NK-92 (cell line): Measurements from ENCODE around the gene HLA-DQA2.
"Not testable (repeated sequence)": the region's sequence is repeated elsewhere in the genome, so short reads cannot be mapped to it uniquely, and the experiment has no call there.

ENCODE experiments used
- DNase-seq: peaks from one replicate; lab custom pipeline; 2025; ENCODE audit not compliant: unreplicated experiment; lab: John Stamatoyannopoulos, UW

HLA-DQA2 gene

DNA sequence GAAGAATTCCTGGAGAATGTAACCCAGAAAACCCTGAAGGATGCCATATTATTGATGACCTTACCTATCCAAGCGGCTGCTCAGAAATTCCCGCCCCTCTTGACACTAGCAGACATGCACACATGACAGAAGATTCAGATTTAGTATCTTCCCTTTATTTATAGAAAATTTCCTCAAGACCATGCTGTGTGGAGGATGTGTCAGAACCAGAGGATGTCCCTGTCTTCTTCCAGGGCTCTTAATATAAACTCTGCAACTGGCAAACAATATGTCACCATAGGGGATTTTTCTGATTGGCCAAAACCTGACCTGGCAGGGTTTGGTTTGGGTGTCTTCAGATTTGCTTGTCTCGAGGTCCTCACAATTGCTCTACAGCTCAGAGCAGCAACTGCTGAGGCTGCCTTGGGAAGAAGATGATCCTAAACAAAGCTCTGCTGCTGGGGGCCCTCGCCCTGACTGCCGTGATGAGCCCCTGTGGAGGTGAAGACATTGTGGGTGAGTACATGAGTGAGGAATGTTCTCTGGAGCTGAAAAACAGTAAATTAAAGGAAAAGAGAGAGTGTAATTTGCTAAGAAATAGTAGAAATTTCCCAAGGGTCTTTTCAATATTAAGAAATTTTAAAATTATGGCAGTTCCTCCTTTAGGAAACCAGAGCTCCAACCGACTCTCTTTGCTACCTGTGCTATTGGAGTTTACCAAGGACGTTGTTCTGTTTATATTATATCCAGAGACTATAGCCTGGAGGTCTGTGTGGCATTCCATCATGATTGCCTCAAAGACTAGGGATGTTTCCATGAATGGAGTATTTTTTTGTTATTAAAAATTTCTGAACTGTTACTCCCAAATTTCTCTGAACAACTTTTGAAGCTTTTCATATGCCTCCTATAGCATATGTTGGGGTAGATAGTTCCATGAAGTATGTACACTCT, at the start of gene HLA-DQA2:
Gene HLA-DQA2 (plus strand): TSS at position 361 of the 930 bp plus-strand sequence. CDS start 53 bp downstream, at position 414.
- no peak for DNase-seq

DNA sequence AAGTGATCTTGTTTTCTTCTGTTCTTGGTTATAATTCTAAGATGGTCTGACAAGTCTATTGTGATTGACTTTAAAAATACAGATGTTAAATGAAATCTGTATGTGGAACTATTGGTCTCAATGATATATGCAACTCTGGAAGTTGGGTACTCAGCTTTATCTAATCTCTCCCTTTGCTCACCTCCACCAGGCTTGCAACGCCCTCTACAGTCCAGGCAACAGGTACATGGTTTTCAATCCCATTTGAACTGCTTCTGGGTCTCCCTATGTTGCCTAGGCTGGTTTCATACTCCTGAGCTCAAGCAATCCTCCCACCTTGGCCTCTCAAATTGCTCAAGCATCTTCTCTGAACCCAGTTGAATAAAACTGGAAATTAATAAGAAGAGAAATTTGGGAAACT, 49.2 kb upstream of the HLA-DQA2 start:
- no peak for DNase-seq

DNA sequence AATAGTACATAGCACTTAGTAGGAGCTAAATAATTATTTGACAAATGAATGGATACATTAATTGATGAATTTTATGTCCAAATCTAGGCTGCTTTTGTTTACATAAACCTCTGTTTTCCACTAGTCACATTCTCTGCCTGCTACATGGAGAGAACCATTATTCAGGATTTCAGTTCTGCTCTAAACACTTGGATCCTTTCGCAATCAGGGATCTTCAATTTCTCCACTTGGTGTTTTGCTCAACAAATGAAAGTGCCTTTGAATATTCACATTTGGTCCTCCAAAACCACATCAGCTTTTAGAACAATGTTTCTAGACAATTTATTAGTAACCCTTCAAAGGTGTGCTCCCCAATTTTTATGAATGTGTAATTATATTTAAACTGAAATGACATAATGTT, 44.2 kb upstream of the HLA-DQA2 start:
- no peak for DNase-seq

DNA sequence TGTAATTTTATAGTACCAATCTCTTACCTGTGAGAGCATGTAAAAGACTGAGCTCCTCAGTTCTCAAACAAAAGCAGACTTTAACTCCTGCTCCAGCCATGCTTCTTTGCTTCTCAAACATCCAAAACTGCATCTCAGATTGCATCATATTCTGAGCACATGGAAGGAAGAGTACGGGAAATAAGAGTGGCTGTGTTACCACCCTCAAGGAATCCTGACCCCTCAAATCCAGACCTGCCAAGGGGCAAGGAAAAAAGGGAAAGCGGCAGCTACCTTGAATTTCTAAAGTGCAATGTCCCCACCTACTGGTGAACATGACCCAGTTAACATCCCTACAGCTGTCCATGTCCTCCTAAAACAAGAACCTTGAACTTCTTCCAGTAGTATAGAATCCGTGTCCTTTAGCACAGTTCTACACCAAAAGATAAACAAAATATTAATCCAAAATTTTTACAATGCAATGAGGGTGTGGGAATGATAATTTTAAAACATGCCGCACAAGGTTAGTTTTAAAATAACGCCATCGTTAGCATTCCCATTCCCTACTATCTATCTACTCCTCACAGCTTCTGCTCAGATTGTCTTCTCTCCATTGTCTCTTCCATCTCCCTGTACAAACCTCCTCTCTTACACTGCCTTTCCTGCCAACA, 40.7 kb upstream of the HLA-DQA2 start:
- DNase-seq, result no peak

DNA sequence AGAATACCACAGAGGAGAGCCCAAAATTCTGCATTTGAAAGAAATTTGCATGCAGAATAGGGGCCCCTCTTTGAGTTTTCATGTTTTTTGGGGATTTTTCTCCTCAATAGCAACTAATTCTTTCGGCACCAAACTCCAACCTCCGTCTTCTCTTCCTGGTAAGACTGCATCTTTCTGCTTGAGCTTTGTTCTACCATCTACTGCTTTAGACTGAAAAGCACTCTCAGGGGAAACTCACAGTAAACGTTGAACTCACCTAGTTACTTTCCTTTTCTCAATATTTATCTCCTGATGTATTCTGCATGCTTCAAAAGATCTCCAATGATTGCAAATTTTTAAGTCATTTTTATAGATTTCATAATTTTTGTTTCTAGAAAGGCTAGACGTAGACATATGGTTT, 37.8 kb upstream of the HLA-DQA2 start:
- no peak for DNase-seq

DNA sequence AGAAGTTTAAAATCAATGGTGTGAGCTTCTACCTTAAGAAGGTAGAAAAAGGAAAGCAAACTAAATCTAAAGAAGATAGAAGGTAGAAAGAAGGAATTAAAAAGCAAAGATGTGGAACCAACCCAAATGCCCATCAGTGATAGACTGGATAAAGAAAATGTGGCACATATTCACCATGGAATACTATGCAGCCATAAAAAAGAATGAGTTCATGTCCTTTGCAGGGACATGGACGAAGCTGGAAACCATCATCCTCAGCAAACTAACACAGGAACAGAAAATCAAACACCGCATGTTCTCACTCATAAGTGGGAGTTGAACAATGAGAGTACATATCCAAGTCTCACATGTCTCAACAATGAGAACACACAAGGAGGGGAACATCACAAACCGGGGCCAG, 36.0 kb upstream of the HLA-DQA2 start:
- DNase-seq, result not testable (repeated sequence)

DNA sequence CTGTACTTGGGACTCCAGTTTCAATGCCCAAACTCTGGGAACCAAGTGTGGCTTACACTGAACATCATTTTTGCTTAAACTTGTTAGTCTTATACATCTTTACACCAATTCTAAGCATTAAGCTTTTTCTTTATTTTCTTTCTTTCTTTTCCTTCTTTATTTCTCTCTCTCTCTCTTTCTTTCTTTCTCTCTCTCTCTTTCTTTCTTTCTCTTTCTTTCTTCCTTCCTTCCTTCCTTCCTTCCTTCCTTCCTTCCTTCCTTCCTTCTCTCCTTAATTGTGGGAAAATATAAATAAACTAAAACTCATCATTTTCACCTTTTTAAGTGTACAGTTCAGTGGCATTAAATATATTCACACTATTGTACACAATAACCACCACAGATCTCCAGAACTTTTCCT, 31.6 kb upstream of the HLA-DQA2 start:
- DNase-seq, result no peak

DNA sequence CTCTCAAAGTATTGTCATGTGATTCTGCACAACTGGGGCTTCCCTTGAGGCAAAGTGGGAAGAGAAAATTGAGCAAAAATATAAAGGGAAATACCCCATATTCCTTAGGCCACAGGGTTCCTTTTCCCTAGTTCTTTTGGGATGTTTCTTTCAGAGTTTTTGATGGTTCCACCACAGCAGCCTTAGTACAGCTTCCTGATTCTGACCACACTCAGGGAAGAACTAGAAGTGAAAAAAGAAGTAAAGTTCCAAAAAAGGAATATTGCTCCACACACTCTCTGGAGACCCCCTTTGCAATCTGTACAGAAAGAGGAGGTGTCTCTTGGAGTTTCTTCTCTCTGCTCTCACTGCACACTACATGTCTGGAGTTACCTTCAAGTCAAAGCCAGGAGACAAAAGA, 27.9 kb upstream of the HLA-DQA2 start:
- DNase-seq, result no peak

DNA sequence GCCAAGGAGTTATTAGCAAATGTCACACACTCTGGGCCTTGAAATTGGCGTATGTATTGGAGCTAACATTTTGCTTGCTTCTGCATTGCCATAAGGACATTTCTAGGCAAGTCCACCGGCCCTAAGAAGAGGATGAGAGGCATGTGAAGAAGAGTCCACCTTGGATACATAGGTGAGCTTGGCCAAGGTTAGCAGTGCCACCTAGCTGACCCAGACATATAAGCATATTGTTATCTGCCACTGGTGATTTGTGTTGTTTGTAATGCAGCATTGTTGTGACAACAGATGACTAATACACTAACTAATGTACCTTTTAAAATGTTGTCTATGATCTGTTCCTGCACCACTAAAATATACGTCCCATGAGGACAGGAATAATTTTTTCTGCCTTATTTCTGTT, 24.8 kb upstream of the HLA-DQA2 start:
- DNase-seq, result no peak

DNA sequence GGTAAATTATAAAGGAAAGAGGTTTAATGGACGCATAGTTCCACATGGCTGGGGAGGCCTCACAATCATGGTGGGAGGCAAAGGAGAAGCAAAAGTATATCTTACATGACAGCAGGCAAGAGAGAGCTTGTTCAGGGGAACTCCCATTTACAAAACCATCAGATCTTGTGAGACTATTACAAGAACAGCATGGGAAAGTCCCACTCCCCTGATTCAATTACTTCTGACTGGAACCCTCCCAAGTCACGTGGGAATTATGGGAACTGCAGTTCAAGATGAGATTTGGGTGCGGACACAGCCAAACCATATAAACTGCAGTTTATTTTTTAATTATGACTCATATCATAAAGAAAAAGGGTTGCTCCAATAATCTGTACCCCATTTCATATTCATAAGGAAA, 22.3 kb upstream of the HLA-DQA2 start:
- no peak for DNase-seq

DNA sequence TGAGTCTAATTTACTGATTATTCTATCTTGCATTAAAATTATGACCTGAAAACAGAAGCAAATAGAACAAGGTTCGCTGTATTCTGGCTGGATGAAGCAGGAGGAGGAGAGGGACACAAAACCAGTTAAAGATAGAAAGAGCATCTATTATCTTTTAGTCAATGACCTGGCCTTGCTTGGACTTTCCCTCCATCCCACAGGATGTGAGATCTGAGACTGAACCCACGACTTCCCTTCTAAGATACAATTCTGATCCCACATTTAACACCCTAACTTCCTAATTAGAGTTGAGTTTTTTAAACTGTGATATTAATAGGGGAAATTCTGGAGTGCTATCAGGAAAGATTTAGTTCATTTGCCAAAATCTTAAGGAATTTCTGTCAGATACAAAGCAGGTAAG, 3.1 kb upstream of the HLA-DQA2 start:
- no peak for DNase-seq

DNA sequence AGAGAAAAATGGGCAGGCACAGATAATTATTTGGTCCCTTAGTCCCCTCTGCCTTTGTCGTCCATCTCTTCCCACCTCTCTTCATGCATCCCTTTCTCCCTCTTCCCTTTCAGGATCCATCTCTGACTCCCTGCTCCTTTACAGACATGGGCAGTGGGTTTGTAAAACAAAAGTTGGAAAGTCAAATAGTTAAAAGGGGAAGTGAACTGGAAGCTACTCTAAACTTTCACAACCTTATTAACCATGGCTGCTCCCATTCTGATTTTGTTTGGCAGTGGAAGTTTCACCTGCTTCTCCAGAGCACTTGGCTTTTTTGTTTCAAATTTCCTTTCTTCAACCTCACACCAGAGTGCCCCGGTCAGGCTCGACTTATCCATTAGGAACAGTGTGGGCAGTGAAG, 1.2 kb downstream of the HLA-DQA2 start:
- DNase-seq, result no peak

DNA sequence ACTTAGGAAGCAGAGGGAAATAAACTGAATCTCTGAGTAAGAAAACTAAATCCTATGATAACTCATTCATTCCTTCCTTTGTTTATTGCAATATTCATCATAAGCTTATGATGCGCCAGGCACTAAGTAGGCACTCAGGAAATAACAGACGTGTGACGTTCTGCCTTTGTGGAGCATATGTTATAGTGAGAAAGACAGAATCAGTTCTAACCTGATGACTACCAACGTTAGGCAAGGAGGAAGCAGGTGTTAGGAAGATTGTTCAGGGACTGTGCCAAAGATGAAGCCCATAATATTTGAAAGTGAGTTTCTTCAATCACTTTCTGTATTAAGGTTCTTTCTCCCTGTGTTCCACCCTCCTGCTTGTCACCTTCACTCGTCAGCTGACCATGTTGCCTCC, 3.6 kb downstream of the HLA-DQA2 start:
- no peak for DNase-seq

DNA sequence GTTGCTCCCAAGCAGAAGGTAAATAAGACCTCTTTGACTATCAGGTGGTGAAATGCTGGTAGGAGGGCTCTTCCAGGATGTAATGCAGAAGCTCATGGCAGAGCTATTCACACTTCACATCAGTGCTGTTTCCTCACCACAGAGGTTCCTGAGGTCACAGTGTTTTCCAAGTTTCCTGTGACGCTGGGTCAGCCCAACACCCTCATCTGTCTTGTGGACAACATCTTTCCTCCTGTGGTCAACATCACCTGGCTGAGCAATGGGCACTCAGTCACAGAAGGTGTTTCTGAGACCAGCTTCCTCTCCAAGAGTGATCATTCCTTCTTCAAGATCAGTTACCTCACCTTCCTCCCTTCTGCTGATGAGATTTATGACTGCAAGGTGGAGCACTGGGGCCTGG, 4.5 kb downstream of the HLA-DQA2 start:
- not testable (repeated sequence) for DNase-seq

DNA sequence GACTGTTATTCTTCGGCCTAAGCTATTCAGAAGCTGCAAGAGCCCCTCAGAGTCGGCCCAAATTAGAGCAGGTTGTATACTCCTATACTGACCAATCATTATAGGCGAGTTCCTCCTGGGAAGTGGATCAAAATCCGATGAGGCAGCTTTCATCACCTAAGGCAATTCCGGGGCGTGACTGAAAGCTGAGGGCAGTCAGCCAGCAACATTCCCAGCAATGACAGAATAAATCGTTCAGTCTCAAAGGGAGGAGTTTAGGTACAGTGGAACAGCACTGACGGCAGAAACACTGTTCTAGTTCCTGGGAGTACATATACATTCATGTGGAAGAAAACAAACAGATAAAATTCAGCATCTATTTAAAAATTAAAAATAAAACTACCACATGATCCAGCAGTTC, 11.4 kb downstream of the HLA-DQA2 start:
- no peak for DNase-seq

DNA sequence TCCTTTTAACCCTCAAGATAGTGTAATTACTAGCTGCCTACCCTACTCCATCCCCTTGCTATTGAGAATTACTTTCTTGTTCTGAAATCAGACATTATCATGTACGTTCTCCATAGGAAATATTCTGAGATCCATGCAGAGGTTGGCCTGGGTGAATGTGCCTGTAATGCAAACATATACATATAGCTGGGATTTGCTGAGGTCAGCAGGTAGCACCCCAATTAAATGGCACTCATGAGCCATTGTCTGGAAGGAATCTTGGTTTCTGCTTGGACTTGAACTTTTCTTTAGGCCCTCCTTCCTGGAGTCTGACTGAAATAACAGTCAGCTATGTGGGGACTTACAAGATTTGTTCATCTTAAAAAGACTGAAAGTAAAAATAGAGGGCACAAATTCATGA, 18.5 kb downstream of the HLA-DQA2 start:
- DNase-seq, result no peak

DNA sequence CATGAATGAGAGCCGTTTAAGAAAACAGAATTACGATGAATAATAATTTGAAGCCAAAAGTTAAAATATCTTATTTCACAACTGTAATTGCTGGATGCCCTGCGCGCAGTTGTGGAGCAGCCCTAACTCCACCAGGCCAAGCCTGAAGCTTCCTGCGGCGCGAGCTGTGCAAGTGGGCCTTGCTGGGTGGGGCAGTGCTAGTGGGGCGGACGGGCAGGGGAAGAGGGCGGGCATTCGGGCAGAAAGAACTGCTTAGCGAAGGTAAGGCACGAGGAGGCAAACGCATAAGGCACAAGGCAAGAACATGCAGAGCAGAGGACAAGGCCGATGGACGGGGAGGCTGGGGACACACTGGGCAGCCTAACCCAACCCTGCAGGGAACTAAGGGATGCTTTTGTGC, 19.9 kb downstream of the HLA-DQA2 start:
- no peak for DNase-seq

DNA sequence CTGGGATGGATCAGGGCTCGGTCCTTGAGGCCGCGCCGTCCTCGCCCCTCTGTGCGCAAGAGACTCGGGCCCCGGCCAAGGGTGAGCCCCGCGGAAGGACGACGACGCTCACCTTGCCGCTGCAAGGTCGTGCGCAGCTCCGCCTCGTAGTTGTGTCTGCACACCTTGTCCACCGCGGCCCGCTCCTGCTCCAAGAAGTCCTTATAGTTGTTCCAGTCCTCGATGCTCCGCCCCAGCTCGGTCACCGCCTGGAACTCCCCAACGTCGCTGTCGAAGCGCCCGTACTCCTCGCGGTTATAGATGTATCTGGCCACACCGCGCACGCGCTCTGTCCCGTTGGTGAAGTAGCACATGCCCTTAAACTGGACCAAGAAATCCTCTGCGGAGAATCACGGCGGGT, 20.4 kb downstream of the HLA-DQA2 start:
- DNase-seq, result no peak

DNA sequence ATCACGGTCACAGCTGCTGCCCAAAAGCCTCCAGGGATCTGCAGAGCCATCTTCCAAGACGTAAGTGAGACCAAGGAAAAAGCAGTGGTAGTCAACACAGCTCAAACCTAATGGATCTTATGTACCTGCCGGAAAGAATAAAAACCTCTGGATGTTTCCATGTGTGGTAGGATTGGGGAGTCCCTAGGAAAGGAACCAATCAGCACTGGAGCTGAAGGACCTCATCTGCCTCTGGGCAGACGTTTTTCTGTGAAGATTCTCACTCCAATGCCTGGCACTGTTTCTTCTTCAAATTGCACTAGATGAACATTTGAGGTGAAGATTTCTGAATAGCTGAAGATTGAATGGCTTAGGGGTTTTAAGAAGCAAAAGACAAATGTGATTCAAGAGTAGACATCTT, 22.2 kb downstream of the HLA-DQA2 start, which contains the start of gene HLA-DQB2:
Gene HLA-DQB2 (minus strand): TSS at position 112 of the 400 bp plus-strand sequence. CDS start 62 bp downstream, at position 50.
- DNase-seq, result no peak

DNA sequence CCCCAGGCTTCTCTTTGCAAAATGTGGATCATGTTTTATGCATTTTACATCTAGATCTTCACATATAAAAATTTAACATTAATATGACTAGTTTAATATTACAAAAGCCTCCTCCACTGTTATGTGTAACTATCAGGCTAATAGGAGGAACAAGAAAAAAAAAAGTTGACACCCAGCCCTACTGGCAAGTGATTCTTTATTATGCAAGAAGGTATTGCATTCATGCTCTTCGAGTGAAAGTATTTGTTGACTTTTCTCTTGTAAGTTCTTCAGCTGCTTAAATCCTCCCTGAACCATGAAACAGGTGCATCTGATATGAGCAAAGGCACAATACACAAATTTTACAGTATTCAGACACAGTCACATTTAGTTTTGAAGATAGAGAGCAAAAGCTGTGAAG, 22.9 kb downstream of the HLA-DQA2 start:
- no peak for DNase-seq

DNA sequence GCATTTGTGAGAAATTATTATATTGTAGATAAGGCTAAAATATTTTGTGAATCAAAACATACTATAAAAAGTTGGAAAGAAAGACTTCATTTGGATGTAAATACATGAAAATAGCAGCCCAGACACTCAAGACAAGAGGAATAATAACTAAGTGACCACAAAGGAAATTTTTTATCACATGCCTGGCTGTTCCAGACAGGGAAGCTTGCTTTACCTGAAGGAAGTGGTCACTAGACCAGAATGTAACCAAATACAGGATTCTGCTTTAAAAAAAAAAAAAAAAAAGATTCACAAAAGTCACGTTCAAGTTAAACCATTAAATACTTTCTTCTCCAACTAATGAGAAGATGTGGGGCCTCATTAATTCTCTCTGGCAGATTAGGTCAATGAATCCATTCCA, 31.5 kb downstream of the HLA-DQA2 start:
- DNase-seq, result no peak

DNA sequence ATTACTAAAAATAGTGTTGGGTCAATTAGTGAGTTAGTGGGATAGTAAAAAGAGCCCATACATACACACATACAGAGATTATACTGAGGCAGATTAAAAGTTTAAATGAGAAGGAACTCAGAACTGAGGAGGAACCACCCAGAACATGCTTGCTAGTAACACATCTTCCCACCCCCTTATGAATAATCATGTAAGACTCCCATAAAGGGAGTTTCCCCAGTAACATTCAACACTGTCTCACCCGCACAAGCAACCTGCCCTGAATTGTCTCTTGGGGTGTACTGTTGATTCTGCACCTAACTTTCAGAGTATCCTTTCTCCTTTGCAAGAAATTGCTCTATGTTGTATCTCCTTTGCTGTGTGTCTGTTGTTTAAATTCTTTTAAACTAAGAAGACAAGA, 33.2 kb downstream of the HLA-DQA2 start:
- DNase-seq, result no peak
